Mesenchymal stem cell (in vitro differentiated cells and primary cell): ENCODE measurements around the gene OSBPL9.

Experiments
- DNase-seq: peaks from one replicate; pipeline ENCODE4 v3.0.0-alpha.2; 2013
- H2AFZ ChIP-seq: one replicate; pipeline ENCODE4 v1.6.1; 2013; ENCODE audit warnings: low read depth, mild to moderate bottlenecking, control low read depth, inconsistent platforms, low read length, moderate library complexity
- H2AK5ac ChIP-seq: 2 replicates; pipeline ENCODE4 v1.6.1; 2013; ENCODE audit warnings: low read length, moderate library complexity, mild to moderate bottlenecking, inconsistent platforms; ENCODE audit not compliant: severe bottlenecking
- H2BK120ac ChIP-seq: one replicate; pipeline ENCODE4 v1.6.1; 2013; ENCODE audit warnings: low read depth, mild to moderate bottlenecking, inconsistent platforms, low read length, moderate library complexity
- H2BK12ac ChIP-seq, 2 experiments: one replicate each; pipeline ENCODE4 v1.6.1; 2013; ENCODE audit warnings: inconsistent platforms in 2 of 2, low read length in 2 of 2, mild to moderate bottlenecking in 2 of 2, moderate library complexity in 2 of 2, control low read depth in 1 of 2
- H2BK15ac ChIP-seq: one replicate; pipeline ENCODE4 v1.6.1; 2013; ENCODE audit warnings: mild to moderate bottlenecking, low read depth, inconsistent platforms; ENCODE audit not compliant: poor library complexity, severe bottlenecking
- H2BK5ac ChIP-seq: 2 replicates; pipeline ENCODE4 v1.6.1; 2013; ENCODE audit warnings: low read depth, mild to moderate bottlenecking, low read length, control low read depth, inconsistent platforms; ENCODE audit not compliant: poor library complexity, severe bottlenecking
- H3K14ac ChIP-seq, 2 experiments: one replicate each; pipeline ENCODE4 v1.6.1; 2013; ENCODE audit warnings: inconsistent platforms in 2 of 2, low read length in 2 of 2, control low read depth in 1 of 2, mild to moderate bottlenecking in 1 of 2, moderate library complexity in 1 of 2
- H3K18ac ChIP-seq, 2 experiments: one replicate each; pipeline ENCODE4 v1.6.1; 2013; ENCODE audit warnings: inconsistent platforms in 2 of 2, low read length in 2 of 2, control low read depth in 1 of 2, low read depth in 1 of 2, mild to moderate bottlenecking in 1 of 2
- H3K23ac ChIP-seq, 2 experiments: one replicate each; pipeline ENCODE4 v1.6.1; 2013; ENCODE audit warnings: inconsistent platforms in 2 of 2, low read length in 2 of 2, mild to moderate bottlenecking in 2 of 2, moderate library complexity in 2 of 2, control low read depth in 1 of 2
- H3K27ac ChIP-seq: 2 replicates; pipeline ENCODE4 v1.5.1; 2013; ENCODE audit warnings: mild to moderate bottlenecking, moderate library complexity, low read length, control low read depth, inconsistent platforms; ENCODE audit not compliant: poor library complexity, severe bottlenecking
- H3K27me3 ChIP-seq, 2 experiments: 2 replicates each; pipeline versions ENCODE4 v1.6.1 to v1.7.0; 2013; ENCODE audit warnings: low read length in 2 of 2, mild to moderate bottlenecking in 2 of 2, moderate library complexity in 2 of 2, control low read depth in 1 of 2, inconsistent platforms in 1 of 2; ENCODE audit not compliant: control insufficient read depth in 1 of 2, insufficient read depth in 1 of 2
- H3K36me3 ChIP-seq, 2 experiments: 2 replicates each; pipeline versions ENCODE4 v1.6.1 to v1.7.0; 2013; ENCODE audit warnings: low read length in 2 of 2, control low read depth in 1 of 2, inconsistent platforms in 1 of 2, low read depth in 1 of 2, mild to moderate bottlenecking in 1 of 2; ENCODE audit not compliant: insufficient read depth in 2 of 2, control insufficient read depth in 1 of 2
- H3K4ac ChIP-seq, 2 experiments: one replicate each; pipeline ENCODE4 v1.6.1; 2013; ENCODE audit warnings: inconsistent platforms in 2 of 2, low read length in 2 of 2, mild to moderate bottlenecking in 2 of 2, moderate library complexity in 2 of 2, control low read depth in 1 of 2, low read depth in 1 of 2
- H3K4me1 ChIP-seq: 2 replicates; pipeline ENCODE4 v1.6.1; 2013; ENCODE audit warnings: low read depth, low read length, control low read depth; ENCODE audit not compliant: control insufficient read depth, insufficient read depth
- H3K4me2 ChIP-seq: 2 replicates; pipeline ENCODE4 v1.6.1; 2013; ENCODE audit warnings: low read length, mild to moderate bottlenecking, inconsistent platforms; ENCODE audit not compliant: poor library complexity, severe bottlenecking
- H3K4me3 ChIP-seq, 2 experiments: 2 replicates each; pipeline versions ENCODE4 v1.5.1 to v1.7.0; 2013; ENCODE audit warnings: low read length in 2 of 2, mild to moderate bottlenecking in 2 of 2, control low read depth in 1 of 2, low read depth in 1 of 2; ENCODE audit not compliant: insufficient read depth in 1 of 2
- H3K79me1 ChIP-seq: replicated peaks from 2 replicates; pipeline ENCODE4 v1.6.1; 2013; ENCODE audit warnings: mild to moderate bottlenecking, control low read depth, low read length, inconsistent platforms; ENCODE audit not compliant: poor library complexity, severe bottlenecking
- H3K9ac ChIP-seq: 2 replicates; pipeline ENCODE4 v1.7.0; 2013; ENCODE audit warnings: mild to moderate bottlenecking, low read length, moderate library complexity
- H3K9me3 ChIP-seq: 2 replicates; pipeline ENCODE4 v1.7.0; 2013; ENCODE audit warnings: mild to moderate bottlenecking, low read length; ENCODE audit not compliant: control insufficient read depth
- H4K8ac ChIP-seq: one replicate; pipeline ENCODE4 v1.6.1; 2013; ENCODE audit warnings: inconsistent platforms, mild to moderate bottlenecking, low read length, moderate library complexity
- H4K91ac ChIP-seq: one replicate; pipeline ENCODE4 v1.6.1; 2013; ENCODE audit warnings: mild to moderate bottlenecking, low read length, inconsistent platforms
- WGBS: methylation state at CpG from one replicate; pipeline ENCODE4 v1.1.7; 2013; ENCODE audit warnings: mixed read lengths; 5-methylcytosine and 5-hydroxymethylcytosine counted together

OSBPL9 gene

DNA sequence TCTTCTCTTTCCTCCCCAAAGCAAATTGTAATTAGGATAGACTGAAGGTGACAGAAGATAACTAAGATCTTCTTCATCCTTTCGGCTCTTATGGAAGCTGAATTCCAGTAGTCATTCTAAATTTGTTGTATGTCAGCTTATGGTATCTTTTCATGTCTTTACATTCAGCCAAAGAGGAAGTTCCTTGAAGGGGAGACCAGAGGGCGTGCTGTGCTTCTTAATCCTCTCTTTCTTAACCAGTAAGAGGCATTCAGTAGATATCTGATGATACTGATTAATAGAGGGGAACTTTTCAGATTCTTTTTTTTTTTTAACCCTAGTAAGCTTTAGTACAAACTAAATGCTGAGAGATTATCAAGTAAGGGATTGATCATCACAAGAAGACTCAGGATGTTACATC, 102.3 kb downstream of the OSBPL9 start:
- Histone ChIP-seq H3K27me3 (no peaks in the 10 kb centered on the region), H3K4ac (no peak overlapping the region), H2AFZ (no peak overlapping the region), H3K4me1 (no peaks in the 10 kb centered on the region), H4K8ac (no peak overlapping the region), H3K36me3 (peaks cover 0 to 5% of the 10 kb centered on the region in 2 experiments), H3K4me2 (no peak overlapping the region), H3K9ac (no peak overlapping the region), H2BK120ac (no peak overlapping the region), H2AK5ac (no peak overlapping the region), H2BK5ac (no peak overlapping the region), H3K4me3 (no peak overlapping the region), H3K23ac (no peak overlapping the region), H4K91ac (no peak overlapping the region), H3K14ac (no peak overlapping the region), H3K27ac (no peak overlapping the region), H2BK15ac (no peak overlapping the region), H3K9me3 (no peaks in the 10 kb centered on the region), H3K79me1 (peaks cover 8% of the 10 kb centered on the region), H2BK12ac (no peak overlapping the region), H3K18ac (no peak overlapping the region)
- DNase-seq = no peak
- WGBS = 100% methylated on average over 1 of the region's 2 CpGs

DNA sequence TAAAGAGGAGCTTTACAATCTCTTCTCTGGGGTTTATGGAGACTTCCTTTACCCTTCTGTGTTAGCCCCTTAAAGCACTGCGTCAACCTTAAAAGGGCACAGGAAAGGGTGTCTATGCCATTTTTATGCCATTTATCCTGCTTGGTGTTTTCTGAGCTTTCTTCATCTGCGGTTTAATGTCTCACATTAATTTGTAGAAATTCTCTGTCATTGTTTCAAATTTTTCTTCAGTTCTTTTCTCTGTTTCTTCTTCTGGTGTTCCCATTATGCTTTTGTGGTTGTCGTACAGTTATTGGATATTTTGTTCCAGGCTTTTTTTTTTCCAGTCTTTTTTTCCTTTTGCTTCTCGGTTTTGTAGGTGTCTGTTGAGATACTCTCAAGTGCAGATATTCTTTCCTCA, 107.9 kb downstream of the OSBPL9 start:
- Histone ChIP-seq H3K18ac (no peak overlapping the region), H4K8ac (no peak overlapping the region), H3K4ac (no peak overlapping the region), H3K27ac (no peak overlapping the region), H2BK5ac (no peak overlapping the region), H2BK120ac (no peak overlapping the region), H3K36me3 (no peaks in the 10 kb centered on the region), H3K4me3 (no peak overlapping the region), H3K9me3 (no peaks in the 10 kb centered on the region), H3K14ac (no peak overlapping the region), H3K4me2 (no peak overlapping the region), H3K27me3 (no peaks in the 10 kb centered on the region), H3K23ac (no peak overlapping the region), H2AK5ac (no peak overlapping the region), H4K91ac (no peak overlapping the region), H3K79me1 (peaks cover 10% of the 10 kb centered on the region), H2BK12ac (no peak overlapping the region), H2AFZ (no peak overlapping the region), H3K9ac (no peak overlapping the region), H2BK15ac (no peak overlapping the region), H3K4me1 (peaks cover 2% of the 10 kb centered on the region)
- 92% methylated on average over 1 of the region's 4 CpGs for WGBS
- no peak for DNase-seq

DNA sequence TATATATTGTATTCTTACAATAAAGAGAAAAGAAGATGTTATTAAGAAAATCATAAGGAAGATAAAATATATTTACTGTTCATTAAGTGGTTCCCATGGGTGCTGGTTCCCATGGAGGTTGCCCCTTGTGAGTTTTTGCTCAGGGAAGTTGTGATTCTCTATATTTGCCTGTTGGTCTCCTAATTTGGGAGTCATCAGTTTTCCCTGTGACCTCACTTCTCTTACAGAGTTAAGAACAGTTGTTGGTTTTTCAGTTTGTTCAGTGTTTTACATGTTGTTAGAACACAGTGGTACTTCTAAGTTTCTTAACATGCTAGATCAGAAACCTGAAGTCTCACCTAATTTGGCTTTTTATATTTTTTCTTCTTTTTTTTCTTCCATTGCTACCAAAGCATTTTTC, 109.2 kb downstream of the OSBPL9 start:
- H3K36me3 ChIP-seq = no peaks in the 10 kb centered on the region
- no peak overlapping the region for H2BK5ac ChIP-seq
- no peaks in the 10 kb centered on the region for H3K9me3 ChIP-seq
- H4K91ac ChIP-seq = no peak overlapping the region
- no peak overlapping the region for H3K4me2 ChIP-seq
- no peak overlapping the region for H4K8ac ChIP-seq
- no peak overlapping the region for H2BK12ac ChIP-seq
- no peak overlapping the region for H3K14ac ChIP-seq
- H3K23ac ChIP-seq = no peak overlapping the region
- no peak overlapping the region for H2BK120ac ChIP-seq
- no peak overlapping the region for H3K4me3 ChIP-seq
- no peak overlapping the region for H3K27ac ChIP-seq
- no peak overlapping the region for H2AK5ac ChIP-seq
- no peak overlapping the region for H2AFZ ChIP-seq
- no peak overlapping the region for H3K9ac ChIP-seq
- H3K4me1 ChIP-seq = peaks cover 3% of the 10 kb centered on the region
- H3K27me3 ChIP-seq = no peaks in the 10 kb centered on the region
- no peak overlapping the region for H3K4ac ChIP-seq
- DNase-seq = no peak
- H3K18ac ChIP-seq = no peak overlapping the region
- H2BK15ac ChIP-seq = no peak overlapping the region
- H3K79me1 ChIP-seq = peaks cover 11% of the 10 kb centered on the region

DNA sequence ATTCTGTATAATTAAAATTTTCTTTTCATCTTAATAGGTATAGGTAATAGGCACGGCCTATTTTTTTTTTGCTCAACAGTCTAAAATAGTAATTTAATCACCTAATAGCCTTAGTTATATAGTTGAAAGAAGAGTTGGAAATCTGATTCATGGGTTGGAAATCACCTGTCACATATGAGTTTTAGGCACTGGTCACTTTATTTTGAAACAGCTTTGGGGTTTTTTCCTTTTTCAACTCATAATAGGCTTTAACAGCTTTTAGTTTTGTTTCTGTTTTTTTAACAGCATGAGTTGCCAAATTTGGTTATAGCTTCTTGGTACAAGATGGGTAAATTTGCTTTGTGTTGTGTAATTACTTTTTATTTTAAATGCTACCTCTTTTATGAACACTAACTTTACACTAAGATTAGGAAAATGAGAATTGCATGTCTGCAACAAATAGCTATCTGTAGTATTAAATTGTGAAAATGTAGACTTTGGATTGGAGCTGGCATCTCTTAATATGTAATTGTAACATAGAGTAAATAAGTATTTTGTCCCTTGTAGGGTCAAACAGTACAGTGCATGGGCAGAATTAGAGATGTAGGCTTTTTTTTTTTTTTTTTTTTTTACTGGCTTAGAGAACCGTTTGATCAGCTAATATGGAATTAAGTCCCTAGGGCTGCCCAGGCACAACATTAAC, 109.8 kb downstream of the OSBPL9 start:
- H2BK15ac ChIP-seq = no peak overlapping the region
- H4K91ac ChIP-seq = no peak overlapping the region
- H3K18ac ChIP-seq = no peak overlapping the region
- no peak overlapping the region for H2AFZ ChIP-seq
- H3K27me3 ChIP-seq = no peaks in the 10 kb centered on the region
- H3K4me2 ChIP-seq = no peak overlapping the region
- no peak overlapping the region for H2BK120ac ChIP-seq
- H3K4me3 ChIP-seq = no peak overlapping the region
- no peak for DNase-seq
- WGBS = no CpG with 5 or more reads among the region's 2 CpGs
- H3K79me1 ChIP-seq = peaks cover 14% of the 10 kb centered on the region
- H3K14ac ChIP-seq = no peak overlapping the region
- no peaks in the 10 kb centered on the region for H3K9me3 ChIP-seq
- no peak overlapping the region for H2BK5ac ChIP-seq
- H2AK5ac ChIP-seq = no peak overlapping the region
- no peak overlapping the region for H2BK12ac ChIP-seq
- peaks cover 7% of the 10 kb centered on the region for H3K4me1 ChIP-seq
- no peak overlapping the region for H3K4ac ChIP-seq
- H3K23ac ChIP-seq = no peak overlapping the region
- H3K36me3 ChIP-seq = no peaks in the 10 kb centered on the region
- H3K9ac ChIP-seq = no peak overlapping the region
- H4K8ac ChIP-seq = no peak overlapping the region
- no peak overlapping the region for H3K27ac ChIP-seq
